Osteoblast (primary cell): Measurements from ENCODE around the gene CHRNB4. TPM values are rescaled to one million over a fixed set of nuclear protein-coding genes. Genes with fewer than 3 reads are reported as not detected.

Experiments used
- DNase-seq: peaks from one replicate; pipeline ENCODE4 v3.0.0; 2011; ENCODE audit warnings: low spot score, mixed read lengths; ENCODE audit not compliant: insufficient read length; ENCODE audit errors: missing footprints
- H2AFZ ChIP-seq: 2 replicates; pipeline ENCODE4 v1.6.0; 2011; ENCODE audit warnings: mild to moderate bottlenecking, low read length
- H3K27ac ChIP-seq: 2 replicates; pipeline ENCODE4 v1.5.1; 2011; ENCODE audit warnings: mild to moderate bottlenecking, low read depth, low read length, moderate library complexity
- H3K27me3 ChIP-seq: 2 replicates; pipeline ENCODE4 v1.6.0; 2012; ENCODE audit warnings: mild to moderate bottlenecking, control low read depth, inconsistent platforms, low read length, moderate library complexity; ENCODE audit not compliant: insufficient read depth
- H3K36me3 ChIP-seq: 2 replicates; pipeline ENCODE4 v1.5.1; 2011; ENCODE audit warnings: mild to moderate bottlenecking, low read length, control low read depth, moderate library complexity; ENCODE audit not compliant: insufficient read depth
- H3K4me1 ChIP-seq: 2 replicates; pipeline ENCODE4 v1.5.1; 2011; ENCODE audit warnings: mild to moderate bottlenecking, low read length, control low read depth, moderate library complexity; ENCODE audit not compliant: insufficient read depth
- H3K4me2 ChIP-seq: 2 replicates; pipeline ENCODE4 v1.6.0; 2011; ENCODE audit warnings: mild to moderate bottlenecking, low read length; ENCODE audit not compliant: insufficient read depth
- H3K4me3 ChIP-seq: fragments of 200-600 bp; sonication (generic); 3 replicates; pipeline ENCODE4 v1.5.1; 2012; ENCODE audit warnings: mild to moderate bottlenecking, low read length, inconsistent platforms; ENCODE audit not compliant: insufficient read depth
- H3K79me2 ChIP-seq: 2 replicates; pipeline ENCODE4 v1.6.0; 2012; ENCODE audit warnings: mild to moderate bottlenecking, low read length, control low read depth, inconsistent platforms; ENCODE audit not compliant: insufficient read depth
- H3K9me3 ChIP-seq: 2 replicates; pipeline ENCODE4 v1.5.1; 2011; ENCODE audit warnings: low read depth, low read length, control low read depth
- H4K20me1 ChIP-seq: 2 replicates; pipeline ENCODE4 v1.6.0; 2012; ENCODE audit warnings: mild to moderate bottlenecking, low read length, control low read depth; ENCODE audit not compliant: insufficient read depth
- total RNA-seq: library from RNA; depleted of rRNA; stranded (reverse); fragments of >200 nt; gene quantifications from 2 replicates; pipeline ENCODE4 v1.2.3, GENCODE V29; 2012
- TF ChIP-seq, protein P1 (sequence below): IDR thresholded peaks from 2 replicates; pipeline ENCODE4 v1.5.1; 2011; ENCODE audit warnings: mild to moderate bottlenecking, low read depth, low read length, moderate library complexity; ENCODE audit errors: extremely low read depth

CHRNB4 gene
- total RNA-seq, 1 donor = not detected

- H3K4me2 ChIP-seq = no peak overlapping the region
- TF ChIP-seq, protein P1, sequence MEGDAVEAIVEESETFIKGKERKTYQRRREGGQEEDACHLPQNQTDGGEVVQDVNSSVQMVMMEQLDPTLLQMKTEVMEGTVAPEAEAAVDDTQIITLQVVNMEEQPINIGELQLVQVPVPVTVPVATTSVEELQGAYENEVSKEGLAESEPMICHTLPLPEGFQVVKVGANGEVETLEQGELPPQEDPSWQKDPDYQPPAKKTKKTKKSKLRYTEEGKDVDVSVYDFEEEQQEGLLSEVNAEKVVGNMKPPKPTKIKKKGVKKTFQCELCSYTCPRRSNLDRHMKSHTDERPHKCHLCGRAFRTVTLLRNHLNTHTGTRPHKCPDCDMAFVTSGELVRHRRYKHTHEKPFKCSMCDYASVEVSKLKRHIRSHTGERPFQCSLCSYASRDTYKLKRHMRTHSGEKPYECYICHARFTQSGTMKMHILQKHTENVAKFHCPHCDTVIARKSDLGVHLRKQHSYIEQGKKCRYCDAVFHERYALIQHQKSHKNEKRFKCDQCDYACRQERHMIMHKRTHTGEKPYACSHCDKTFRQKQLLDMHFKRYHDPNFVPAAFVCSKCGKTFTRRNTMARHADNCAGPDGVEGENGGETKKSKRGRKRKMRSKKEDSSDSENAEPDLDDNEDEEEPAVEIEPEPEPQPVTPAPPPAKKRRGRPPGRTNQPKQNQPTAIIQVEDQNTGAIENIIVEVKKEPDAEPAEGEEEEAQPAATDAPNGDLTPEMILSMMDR = no peak
- H3K27ac ChIP-seq = no peak overlapping the region
- no peaks in the 10 kb centered on the region for H3K79me2 ChIP-seq
- H3K9me3 ChIP-seq = peaks cover 7% of the 10 kb centered on the region
- H3K36me3 ChIP-seq = no peaks in the 10 kb centered on the region
- no peaks in the 10 kb centered on the region for H3K4me1 ChIP-seq
- no peak overlapping the region for H2AFZ ChIP-seq
- no peak for DNase-seq
- no peak overlapping the region for H3K4me3 ChIP-seq
- H3K27me3 ChIP-seq = peaks cover 11% of the 10 kb centered on the region
- H4K20me1 ChIP-seq = no peaks in the 10 kb centered on the region
These were observed 4.6 kb downstream of the CHRNB4 start for GRCh38 chr15:78636378-78636859.

DNA sequence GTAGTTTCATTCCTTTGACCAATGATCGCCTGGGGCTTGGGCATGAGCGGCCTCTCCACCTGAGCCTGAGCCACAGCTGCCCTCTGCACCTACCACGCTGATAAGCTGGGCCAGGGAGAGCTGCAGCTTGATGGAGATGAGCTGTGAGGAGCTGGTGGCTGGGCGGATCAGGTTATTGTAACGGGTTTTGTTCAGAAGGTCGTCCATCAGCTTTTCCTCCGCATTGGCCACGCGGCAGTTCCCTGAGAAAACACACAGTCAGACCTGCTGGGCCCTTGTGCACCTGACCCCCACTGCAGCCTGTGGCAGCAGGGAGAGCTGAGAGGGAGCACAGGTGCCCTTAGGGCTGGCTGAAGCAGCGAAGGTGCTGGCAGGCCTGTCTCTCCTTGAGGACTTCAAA lies 5.7 kb downstream of the CHRNB4 start:
- no peak overlapping the region for H3K4me2 ChIP-seq
- H3K4me1 ChIP-seq = no peaks in the 10 kb centered on the region
- TF ChIP-seq, protein P1 = no peak
- H3K79me2 ChIP-seq = no peaks in the 10 kb centered on the region
- no peak overlapping the region for H2AFZ ChIP-seq
- no peak overlapping the region for H3K4me3 ChIP-seq
- H4K20me1 ChIP-seq = no peaks in the 10 kb centered on the region
- DNase-seq = no peak
- no peaks in the 10 kb centered on the region for H3K36me3 ChIP-seq
- peaks cover 4% of the 10 kb centered on the region for H3K27me3 ChIP-seq
- no peak overlapping the region for H3K27ac ChIP-seq
- peaks cover 7% of the 10 kb centered on the region for H3K9me3 ChIP-seq

DNA sequence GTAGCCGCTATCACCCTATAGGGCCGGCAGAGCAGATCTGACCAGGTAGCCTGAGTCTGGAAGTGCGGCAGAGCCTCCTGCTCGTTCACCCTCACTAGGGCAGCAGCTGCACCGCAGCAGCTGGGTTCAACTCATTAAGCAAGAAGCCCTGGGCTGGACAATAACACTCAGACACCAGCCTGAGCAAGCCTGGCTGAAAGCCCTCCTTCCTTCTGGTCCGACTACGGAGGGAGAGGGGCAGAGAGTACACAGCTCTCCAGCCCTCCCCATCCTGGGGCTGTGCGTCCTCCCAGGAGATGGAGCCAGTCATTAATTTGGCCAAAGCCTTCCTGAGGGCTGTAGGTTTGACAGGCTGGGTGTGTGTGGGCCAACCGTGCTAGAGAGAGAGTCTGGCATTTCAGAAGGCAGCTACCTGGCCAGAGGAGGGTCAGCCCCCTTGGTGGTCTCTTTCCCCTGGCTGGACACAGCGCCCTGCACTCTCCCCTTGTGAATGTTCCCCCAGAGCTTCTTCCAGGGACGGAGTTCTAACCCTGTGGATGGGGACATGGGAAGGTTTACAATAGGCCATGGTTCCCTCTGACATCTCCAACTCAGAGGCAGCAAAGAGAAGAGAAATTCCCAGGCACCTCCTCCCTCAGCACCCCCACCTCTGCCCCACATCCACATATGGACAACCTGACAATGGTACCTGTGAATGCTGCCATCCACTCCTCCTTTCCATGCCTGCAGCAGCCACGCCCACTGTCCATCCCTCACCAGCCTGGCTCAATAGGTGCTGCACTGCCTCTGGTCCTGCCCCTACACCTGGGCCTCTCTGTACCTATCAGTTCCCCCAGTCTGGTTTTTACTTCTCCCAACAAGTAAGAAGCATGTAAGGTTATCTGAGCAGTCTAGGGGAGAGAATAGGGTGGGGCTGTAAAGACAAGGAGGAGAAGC lies 6.5 kb downstream of the CHRNB4 start:
- TF ChIP-seq, protein P1 = no peak
- no peak overlapping the region for H2AFZ ChIP-seq

GRCh38 chr15:78633348-78633747 lies 7.7 kb downstream of the CHRNB4 start:
- H3K36me3 ChIP-seq = no peaks in the 10 kb centered on the region
- no peaks in the 10 kb centered on the region for H3K79me2 ChIP-seq
- DNase-seq = no peak
- H3K4me3 ChIP-seq = no peak overlapping the region
- TF ChIP-seq, protein P1 = no peak
- no peaks in the 10 kb centered on the region for H3K4me1 ChIP-seq
- H3K4me2 ChIP-seq = no peak overlapping the region
- peaks cover 1% of the 10 kb centered on the region for H3K27me3 ChIP-seq
- no peak overlapping the region for H3K27ac ChIP-seq
- H4K20me1 ChIP-seq = no peaks in the 10 kb centered on the region
- H3K9me3 ChIP-seq = peaks cover 7% of the 10 kb centered on the region
- no peak overlapping the region for H2AFZ ChIP-seq

More for the DNA sequence above, 6.5 kb downstream of the CHRNB4 start:
- no peaks in the 10 kb centered on the region for H3K4me1 ChIP-seq
- no peak overlapping the region for H3K27ac ChIP-seq
- peaks cover 7% of the 10 kb centered on the region for H3K9me3 ChIP-seq
- no peak overlapping the region for H3K4me2 ChIP-seq
- no peaks in the 10 kb centered on the region for H3K79me2 ChIP-seq
- H3K27me3 ChIP-seq = no peaks in the 10 kb centered on the region
- H3K4me3 ChIP-seq = no peak overlapping the region
- no peaks in the 10 kb centered on the region for H3K36me3 ChIP-seq
- no peaks in the 10 kb centered on the region for H4K20me1 ChIP-seq
- no peak for DNase-seq
